HepG2 (cell line): ENCODE results near the gene C22orf39. TPM values are rescaled to one million over a fixed set of nuclear protein-coding genes. Genes with fewer than 3 reads are reported as not detected.

Source experiments
- AGO1 ChIP-seq: fragments of 200-400 bp; formaldehyde crosslinking; IDR thresholded peaks from 2 replicates; pipeline ENCODE4 v1.6.1; 2017; ENCODE audit warnings: mild to moderate bottlenecking, low read depth, low read length, moderate library complexity; ENCODE audit not compliant: poor library complexity, severe bottlenecking
- ASH2L ChIP-seq: fragments of 300-600, 200-600 bp; sonication (generic); IDR thresholded peaks from 2 replicates; pipeline ENCODE4 v1.7.0; 2017; ENCODE audit warnings: low read depth, mild to moderate bottlenecking, moderate library complexity, mixed read lengths, low read length; ENCODE audit not compliant: insufficient read length
- ELF3 ChIP-seq: IDR thresholded peaks from 2 replicates; pipeline ENCODE4 v1.6.1; 2016; ENCODE audit warnings: missing genetic modification reagents, missing compliant biosample characterization
- HDAC6 ChIP-seq: fragments of 200-600 bp; sonication (generic); IDR thresholded peaks from 2 replicates; pipeline ENCODE4 v1.7.0; 2017; ENCODE audit warnings: mild to moderate bottlenecking, antibody characterized with exemption, low read length, low read depth
- KAT8 ChIP-seq: IDR thresholded peaks from 2 replicates; pipeline ENCODE4 v1.6.1; 2016; ENCODE audit warnings: missing genetic modification reagents, missing compliant biosample characterization
- KDM2A ChIP-seq: sonication (generic); formaldehyde crosslinking; IDR thresholded peaks from 2 replicates; pipeline ENCODE4 v1.4.0; 2020; ENCODE audit warnings: low read depth, missing genetic modification reagents, borderline replicate concordance
- MYC ChIP-seq: sonication (generic); formaldehyde crosslinking; IDR thresholded peaks from 2 replicates; pipeline ENCODE4 v1.9.0; 2021; ENCODE audit warnings: missing genetic modification reagents, borderline replicate concordance
- NFE2 ChIP-seq: sonication (generic); formaldehyde crosslinking; IDR thresholded peaks from 2 replicates; pipeline ENCODE4 v1.4.0; 2020; ENCODE audit warnings: missing genetic modification reagents
- NFE2L1 ChIP-seq: sonication (generic); formaldehyde crosslinking; IDR thresholded peaks from 2 replicates; pipeline ENCODE4 v1.4.0; 2020; ENCODE audit warnings: missing genetic modification reagents, mild to moderate bottlenecking, borderline replicate concordance
- NONO ChIP-seq, 2 experiments: fragments of 450-650 bp in 1 of 2; sonication (generic) in 1 of 2; formaldehyde crosslinking in 1 of 2; IDR thresholded peaks in 1 of 2; conservative IDR thresholded peaks in 1 of 2; 2 replicates each; pipeline versions ENCODE4 v1.6.1 to v1.8.0; 2017 to 2022; ENCODE audit warnings: mild to moderate bottlenecking in 1 of 2, missing genetic modification reagents in 1 of 2, moderate library complexity in 1 of 2
- RFXAP ChIP-seq: sonication (generic); formaldehyde crosslinking; IDR thresholded peaks from 2 replicates; pipeline ENCODE4 v1.4.0; 2020; ENCODE audit warnings: missing genetic modification reagents, borderline replicate concordance
- SNAPC5 ChIP-seq: sonication (generic); formaldehyde crosslinking; IDR thresholded peaks from 2 replicates; pipeline ENCODE4 v1.8.1; 2023; ENCODE audit warnings: mild to moderate bottlenecking, missing genetic modification reagents, borderline replicate concordance
- SPEN ChIP-seq: sonication (generic); formaldehyde crosslinking; IDR thresholded peaks from 2 replicates; pipeline ENCODE4 v1.5.1; 2020; ENCODE audit warnings: low read depth, mild to moderate bottlenecking, missing genetic modification reagents
- SSRP1 ChIP-seq: IDR thresholded peaks from 2 replicates; pipeline ENCODE4 v1.6.1; 2016; ENCODE audit warnings: control low read depth
- TBL1XR1 ChIP-seq: fragments of 150-350 bp; IDR thresholded peaks from 2 replicates; pipeline ENCODE4 v1.6.1; 2014; ENCODE audit warnings: borderline replicate concordance, low read length; ENCODE audit not compliant: partially characterized antibody
- ZBTB2 ChIP-seq: sonication (generic); formaldehyde crosslinking; IDR thresholded peaks from 2 replicates; pipeline ENCODE4 v1.8.0; 2022; ENCODE audit warnings: low read depth, missing genetic modification reagents
- ZFP36L1 ChIP-seq: sonication (generic); formaldehyde crosslinking; IDR thresholded peaks from 2 replicates; pipeline ENCODE4 v1.8.0; 2022; ENCODE audit warnings: mild to moderate bottlenecking, missing genetic modification reagents, moderate library complexity
- ZFP62 ChIP-seq: sonication (generic); formaldehyde crosslinking; IDR thresholded peaks from 2 replicates; pipeline ENCODE4 v1.4.0; 2020; ENCODE audit warnings: missing genetic modification reagents
- ZGPAT ChIP-seq: IDR thresholded peaks from 2 replicates; pipeline ENCODE4 v1.6.1; 2016; ENCODE audit warnings: mild to moderate bottlenecking
- ZMAT3 ChIP-seq: sonication (generic); formaldehyde crosslinking; conservative IDR thresholded peaks from 2 replicates; pipeline ENCODE4 v1.7.0; 2021; ENCODE audit warnings: missing genetic modification reagents
- ZNF17 ChIP-seq: sonication (generic); formaldehyde crosslinking; IDR thresholded peaks from 2 replicates; pipeline ENCODE4 v1.5.0; 2020; ENCODE audit warnings: mild to moderate bottlenecking, missing genetic modification reagents
- ZNF230 ChIP-seq: sonication (generic); formaldehyde crosslinking; IDR thresholded peaks from 2 replicates; pipeline ENCODE4 v1.4.0; 2020; ENCODE audit warnings: mild to moderate bottlenecking, missing genetic modification reagents
- ZNF275 ChIP-seq: sonication (generic); formaldehyde crosslinking; IDR thresholded peaks from 2 replicates; pipeline ENCODE4 v1.8.0; 2022; ENCODE audit warnings: missing genetic modification reagents, mild to moderate bottlenecking, inconsistent platforms, borderline replicate concordance
- ZNF577 ChIP-seq: sonication (generic); formaldehyde crosslinking; IDR thresholded peaks from 2 replicates; pipeline ENCODE4 v1.4.0; 2020; ENCODE audit warnings: mild to moderate bottlenecking, low read depth, missing genetic modification reagents, borderline replicate concordance
- ZNF619 ChIP-seq: sonication (generic); formaldehyde crosslinking; IDR thresholded peaks from 2 replicates; pipeline ENCODE4 v1.4.0; 2020; ENCODE audit warnings: mild to moderate bottlenecking, missing genetic modification reagents
- polyA plus RNA-seq, 8 experiments: library from polyadenylated mRNA; depleted of rRNA in 3 of 8; stranded (reverse) in 7 of 8; unstranded in 1 of 8; fragments of >200 nt; fragmentation: Illumina TruSeq in 4 of 8; extraction: Trizol in 4 of 8; gene quantifications; 2 replicates each; pipeline versions ENCODE4 v1.2.1 to v1.2.3, GENCODE V29; 2011 to 2016; ENCODE audit warnings: low read depth in 4 of 8, missing spikeins in 1 of 8, mixed read lengths in 1 of 8; ENCODE audit not compliant: insufficient read depth in 1 of 8
- total RNA-seq, 5 experiments: library from RNA; depleted of rRNA; stranded (reverse); fragments of >200 nt; fragmentation: Illumina TruSeq; extraction: Trizol; gene quantifications; 2 replicates each; pipeline ENCODE4 v1.2.3, GENCODE V29; 2016; ENCODE audit warnings: low read depth in 1 of 5

The C22orf39 gene
- total and polyA plus RNA-seq, 2 of the 13 experiments (the other 11 are each of a cell fraction or from before 2014, with no cell fraction given), result 23.4 to 26.4 TPM

GRCh38 chr22:19447330-19448075 lies at the start of gene C22orf39 (continued):
- 0 out of 2 replicates have a peak, but pooled peaks have one; percentile 79 for TF ChIP-seq ZNF619
- no peak for TF ChIP-seq NONO (IDR thresholded peaks at IDR 0.05)
- TF ChIP-seq NONO (CRISPR knock-in tag; conservative IDR thresholded peaks at IDR 0.05), result peak; percentile 40; the same call in 1 of the 2 replicates
- TF ChIP-seq HDAC6, result no peak
- TF ChIP-seq MYC, result peak; percentile 57
- TF ChIP-seq TBL1XR1, result no peak
- peak; percentile 66 for TF ChIP-seq RFXAP (CRISPR knock-in tag)
- TF ChIP-seq ZNF577 (CRISPR knock-in tag), result no peak
- no peak for TF ChIP-seq ZNF17 (CRISPR knock-in tag)
- TF ChIP-seq SPEN (CRISPR knock-in tag), result peak; percentile 15
- no peak for TF ChIP-seq SNAPC5 (CRISPR knock-in tag)
- TF ChIP-seq AGO1, result peak; percentile 82
- 0 out of 2 replicates have a peak, but pooled peaks have one; percentile 11 for TF ChIP-seq ZGPAT (CRISPR knock-in tag)
- TF ChIP-seq ZFP36L1, result 0 out of 2 replicates have a peak, but pooled peaks have one; percentile 50
- TF ChIP-seq ZFP62 (CRISPR knock-in tag), result no peak
- peak; percentile 93 for TF ChIP-seq KDM2A
- TF ChIP-seq NFE2 (CRISPR knock-in tag), result no peak
- no peak for TF ChIP-seq ZNF230 (CRISPR knock-in tag)
- no peak for TF ChIP-seq NFE2L1 (CRISPR knock-in tag)
- peak; percentile 30 for TF ChIP-seq ELF3 (CRISPR knock-in tag)
- no peak for TF ChIP-seq ZMAT3 (CRISPR knock-in tag)
- TF ChIP-seq SSRP1 (CRISPR knock-in tag), result no peak
- no peak; the same call in 1 of the 2 replicates for TF ChIP-seq ZBTB2 (CRISPR knock-in tag)
- TF ChIP-seq KAT8 (CRISPR knock-in tag), result peak; percentile 79
- TF ChIP-seq ZNF275 (CRISPR knock-in tag), result peak; percentile 64
- peak; percentile 83 for TF ChIP-seq ASH2L
